ENCODE results near the gene PCBP4.

Gene PCBP4

DNA sequence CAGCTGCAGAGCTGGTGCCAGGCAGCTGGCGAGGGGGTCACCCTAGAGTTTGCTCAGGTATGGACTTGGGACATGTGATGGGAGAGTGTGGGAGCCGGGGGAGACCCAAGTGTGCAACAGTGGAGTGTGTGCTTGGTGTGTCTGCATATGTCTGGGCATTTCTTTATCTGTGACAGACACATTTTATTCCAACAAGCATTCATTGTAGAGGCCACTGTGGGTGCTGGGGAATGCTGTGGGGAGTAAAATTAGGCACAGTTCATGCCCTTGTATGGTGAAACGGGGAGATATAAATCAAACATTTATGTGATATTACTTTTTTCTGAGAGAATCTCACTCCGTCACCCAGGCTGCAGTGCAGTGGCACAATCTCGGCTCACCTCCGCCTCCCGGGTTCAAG is 20.3 kb upstream of the PCBP4 start:
- Mint-ChIP-seq H3K4me3 (no peak overlapping the region), H3K36me3 (ENCODE audit: insufficient read depth) (peaks cover 23% of the 10 kb centered on the region), H3K9me3 (no peaks in the 10 kb centered on the region), H3K27me3 (no peaks in the 10 kb centered on the region), H3K27ac (peak overlapping the region; percentile 5 to 78), H3K4me1 (ENCODE audit: low read depth in 2 of 2) (peaks cover 22% of the 10 kb centered on the region in 2 donors)
- DNase-seq: no peak
- no peak for ATAC-seq (replicated peaks)

DNA sequence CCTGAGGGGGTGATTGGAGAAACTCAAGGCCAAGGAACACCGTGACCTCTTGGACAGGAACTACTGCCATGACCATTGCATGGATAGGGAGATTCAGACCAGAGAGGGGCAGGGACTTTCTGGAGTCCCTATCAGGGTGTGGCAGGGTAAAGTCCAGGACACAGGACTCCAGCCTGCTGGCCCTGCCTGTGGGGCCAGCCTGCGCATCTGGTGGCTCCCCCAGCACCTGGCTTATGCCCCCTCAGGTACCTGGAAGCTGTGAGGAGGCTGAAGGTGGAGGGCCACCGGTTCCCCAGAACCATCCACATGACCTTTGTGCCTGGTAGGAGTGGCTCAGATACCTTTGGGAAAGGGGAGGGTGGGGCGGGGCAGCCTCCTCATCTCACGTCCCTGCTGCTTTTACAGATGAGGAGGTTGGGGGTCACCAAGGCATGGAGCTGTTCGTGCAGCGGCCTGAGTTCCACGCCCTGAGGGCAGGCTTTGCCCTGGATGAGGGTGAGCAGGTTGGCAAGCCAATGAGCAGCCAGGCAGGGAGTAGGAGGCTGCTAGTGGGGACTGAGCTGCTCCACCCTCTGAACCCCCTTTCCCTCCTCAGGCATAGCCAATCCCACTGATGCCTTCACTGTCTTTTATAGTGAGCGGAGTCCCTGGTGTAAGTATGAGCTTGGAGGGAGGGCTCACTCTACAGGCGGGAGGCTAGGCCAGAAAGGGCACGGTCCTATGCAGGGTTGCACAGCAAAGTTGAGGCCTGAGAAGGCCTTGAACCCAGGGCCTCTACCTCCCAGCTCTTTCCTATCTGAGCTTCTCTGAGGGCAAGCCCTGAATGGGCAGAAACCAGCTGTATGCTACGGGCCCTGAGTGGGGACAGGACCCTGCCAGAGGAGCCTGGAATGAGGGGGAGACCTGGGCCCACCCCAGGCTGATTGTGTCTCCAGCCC is 19.0 kb upstream of the PCBP4 start:
- Mint-ChIP-seq H3K4me1 (ENCODE audit: low read depth in 2 of 2) (peaks cover 23 to 25% of the 10 kb centered on the region in 2 donors), H3K4me3 (no peak overlapping the region), H3K36me3 (ENCODE audit: insufficient read depth) (peaks cover 24% of the 10 kb centered on the region), H3K9me3 (no peaks in the 10 kb centered on the region), H3K27me3 (no peaks in the 10 kb centered on the region), H3K27ac (peak overlapping the region; percentile 5 to 78)
- DNase-seq (no peak), ATAC-seq (replicated peaks) (no peak)

- Mint-ChIP-seq H3K4me3 (no peak overlapping the region), H3K4me1 (ENCODE audit: low read depth in 2 of 2) (peaks cover 28 to 30% of the 10 kb centered on the region in 2 donors), H3K36me3 (ENCODE audit: insufficient read depth) (peaks cover 21% of the 10 kb centered on the region), H3K27ac (peak overlapping the region; percentile 90 to 97), H3K27me3 (no peaks in the 10 kb centered on the region), H3K9me3 (no peaks in the 10 kb centered on the region)
- DNase-seq (no peak), ATAC-seq (replicated peaks) (no peak)
These were observed 17.8 kb upstream of the PCBP4 start for GRCh38 chr3:51985063-51985462.

DNA sequence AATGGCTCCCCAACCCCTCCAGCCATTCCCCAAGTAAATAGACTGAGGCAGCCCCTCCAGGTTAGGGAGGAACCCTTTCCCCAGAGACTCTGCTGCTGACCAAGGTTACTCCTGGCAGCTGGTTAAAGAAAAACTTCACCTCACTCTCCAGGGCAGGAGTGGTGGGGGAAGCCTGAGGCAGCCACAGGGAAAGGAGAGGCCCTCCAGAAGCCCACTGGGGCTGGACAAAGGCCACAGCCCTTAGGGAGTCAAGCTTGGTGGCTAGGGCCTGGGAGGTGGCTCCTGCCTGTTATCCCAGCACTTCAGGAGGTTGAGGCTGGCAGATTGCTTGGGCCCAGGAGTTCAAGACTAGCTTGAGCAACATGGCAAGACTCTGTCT is 17.0 kb upstream of the PCBP4 start:
- Mint-ChIP-seq H3K9me3 (no peaks in the 10 kb centered on the region), H3K4me3 (peak overlapping the region; percentile 92 to 95)
- ATAC-seq (replicated peaks): no peak

DNA sequence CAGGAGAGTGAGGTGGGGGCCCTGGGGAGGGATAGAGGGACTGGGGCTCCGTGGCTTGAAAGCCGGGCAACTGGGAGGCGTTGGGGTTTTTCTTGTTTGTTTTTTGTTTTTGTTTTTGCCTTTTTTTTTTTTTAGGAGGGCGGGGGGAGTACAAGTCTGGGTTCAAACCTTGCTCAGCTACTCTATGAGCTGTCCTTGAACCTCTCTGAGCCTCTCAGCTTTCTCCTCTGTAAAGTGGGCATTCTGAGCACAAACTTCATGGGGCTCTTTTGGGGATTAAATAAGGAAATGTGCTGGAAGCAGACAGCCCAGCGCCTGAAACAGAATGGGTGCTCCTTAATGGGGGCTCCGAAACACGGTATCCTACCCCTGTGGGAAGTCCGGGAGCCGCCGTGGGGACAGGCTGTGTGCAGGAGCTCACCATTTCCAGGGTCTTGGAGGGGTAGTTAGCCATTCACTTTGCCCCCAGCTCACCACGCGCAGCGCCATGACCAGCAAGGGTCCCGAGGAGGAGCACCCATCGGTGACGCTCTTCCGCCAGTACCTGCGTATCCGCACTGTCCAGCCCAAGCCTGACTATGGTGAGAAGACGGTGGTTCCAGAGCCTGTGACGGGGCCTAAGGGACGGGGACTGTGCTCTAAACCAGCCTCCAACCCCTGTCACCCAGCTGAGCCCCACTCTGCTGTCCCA is 16.5 kb upstream of the PCBP4 start:
- ATAC-seq (replicated peaks) (no peak), DNase-seq (no peak)
- peaks cover 25 to 27% of the 10 kb centered on the region in 2 donors for H3K4me1 Mint-ChIP-seq (ENCODE audit: low read depth in 2 of 2)
- peak overlapping the region; percentile 92 to 95 for H3K4me3 Mint-ChIP-seq
- H3K27me3 Mint-ChIP-seq: no peaks in the 10 kb centered on the region
- H3K36me3 Mint-ChIP-seq (ENCODE audit: insufficient read depth): peaks cover 21% of the 10 kb centered on the region
- peak overlapping the region; percentile 90 to 97 for H3K27ac Mint-ChIP-seq
- no peaks in the 10 kb centered on the region for H3K9me3 Mint-ChIP-seq

More for the DNA sequence above, 17.0 kb upstream of the PCBP4 start:
- Mint-ChIP-seq H3K27me3 (no peaks in the 10 kb centered on the region), H3K36me3 (ENCODE audit: insufficient read depth) (peaks cover 21% of the 10 kb centered on the region), H3K27ac (peak overlapping the region; percentile 90 to 97), H3K4me1 (ENCODE audit: low read depth in 2 of 2) (peaks cover 28 to 30% of the 10 kb centered on the region in 2 donors)
- no peak for DNase-seq

DNA sequence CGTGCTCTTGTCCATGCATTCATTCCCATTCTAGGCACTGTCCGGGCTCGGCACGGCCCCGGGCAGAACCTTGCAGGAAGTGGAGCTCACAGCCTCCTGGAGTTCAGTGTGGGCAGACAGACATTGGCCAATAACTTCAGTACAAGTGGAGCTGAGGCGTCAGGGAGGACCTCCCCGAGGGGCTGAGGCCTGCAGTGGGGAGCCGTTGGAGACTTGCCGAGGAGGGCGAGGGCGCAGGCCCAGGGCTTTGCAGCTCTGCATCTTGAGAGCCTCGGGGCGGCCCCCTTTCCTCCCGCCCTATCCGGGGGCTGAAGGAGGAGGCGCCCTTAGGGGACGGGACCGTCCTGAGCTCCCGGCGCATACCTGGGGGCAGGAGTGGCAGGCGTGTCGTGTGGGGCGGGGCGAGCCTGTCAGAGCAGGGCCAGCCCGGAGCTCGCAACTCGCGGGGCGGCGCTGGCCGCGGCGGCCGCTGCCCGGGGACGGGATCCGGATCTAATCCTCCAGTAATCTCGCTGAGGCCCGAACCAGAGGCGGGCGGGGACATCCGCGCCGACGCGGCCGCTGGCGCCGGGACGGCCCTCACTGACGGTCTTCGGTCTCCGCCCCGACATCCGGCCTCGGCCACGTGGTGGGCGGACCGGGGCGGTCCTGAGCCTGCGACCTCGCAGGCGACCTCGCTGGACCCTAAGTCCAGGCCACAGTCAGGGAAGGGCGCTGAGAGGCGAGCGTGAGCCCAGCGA is 15.8 kb upstream of the PCBP4 start, which contains the start of gene ACY1:
TSS of gene ACY1 (plus strand) at position 698 of the 740 bp plus-strand sequence. CDS start 530 bp downstream, outside the sequence.
- DNase-seq (peak; percentile 53 to 60 (median 57)), ATAC-seq (replicated peaks) (peak; percentile 81)
- Mint-ChIP-seq H3K4me3 (peak within 1 kb of the TSS; percentile 92 to 95), H3K27me3 (no peaks in the 10 kb centered on the region), H3K4me1 (ENCODE audit: low read depth in 2 of 2) (peaks cover 23 to 25% of the 10 kb centered on the region in 2 donors), H3K36me3 (ENCODE audit: insufficient read depth) (peaks cover 21% of the 10 kb centered on the region), H3K27ac (peak within 1 kb of the TSS; percentile 90 to 97), H3K9me3 (no peaks in the 10 kb centered on the region)

- Mint-ChIP-seq H3K27me3 (no peaks in the 10 kb centered on the region), H3K4me1 (ENCODE audit: low read depth in 2 of 2) (peaks cover 25 to 30% of the 10 kb centered on the region in 2 donors), H3K36me3 (ENCODE audit: insufficient read depth) (peaks cover 21% of the 10 kb centered on the region), H3K27ac (peak overlapping the region; percentile 90 to 97), H3K4me3 (peak overlapping the region; percentile 92 to 95), H3K9me3 (no peaks in the 10 kb centered on the region)
- DNase-seq (no peak), ATAC-seq (replicated peaks) (peak; percentile 33)
These were observed 15.1 kb upstream of the PCBP4 start for GRCh38 chr3:51982352-51982837.

GRCh38 chr3:51980253-51980652 is 13.0 kb upstream of the PCBP4 start:
- H3K4me3 Mint-ChIP-seq: no peak overlapping the region
- ATAC-seq (replicated peaks) (no peak), DNase-seq (no peak)
- H3K9me3 Mint-ChIP-seq: no peaks in the 10 kb centered on the region
- H3K4me1 Mint-ChIP-seq (ENCODE audit: low read depth in 2 of 2): peaks cover 37 to 43% of the 10 kb centered on the region in 2 donors
- H3K36me3 Mint-ChIP-seq (ENCODE audit: insufficient read depth): peaks cover 18% of the 10 kb centered on the region
- H3K27me3 Mint-ChIP-seq: no peaks in the 10 kb centered on the region
- H3K27ac Mint-ChIP-seq: no peak overlapping the region

DNA sequence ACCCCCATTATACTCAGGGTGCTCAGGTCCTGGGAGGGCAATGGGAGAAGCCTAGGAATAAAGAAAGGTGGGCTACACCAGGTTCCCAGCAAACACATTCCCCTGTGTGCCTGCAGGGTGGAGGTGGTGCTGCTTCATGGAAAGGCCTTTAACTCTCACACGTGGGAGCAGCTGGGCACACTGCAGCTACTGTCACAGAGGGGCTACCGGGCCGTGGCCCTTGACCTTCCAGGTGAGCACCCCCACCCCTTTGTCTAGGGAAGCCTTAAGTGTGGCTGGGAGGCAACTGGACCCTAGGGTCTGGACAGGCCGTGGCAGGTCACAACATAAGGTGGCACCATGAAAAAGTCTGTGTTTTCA is 10.9 kb upstream of the PCBP4 start:
- H3K4me3 Mint-ChIP-seq: no peak overlapping the region
- peaks cover 42 to 47% of the 10 kb centered on the region in 2 donors for H3K4me1 Mint-ChIP-seq (ENCODE audit: low read depth in 2 of 2)
- no peak for ATAC-seq (replicated peaks)
- H3K9me3 Mint-ChIP-seq: no peaks in the 10 kb centered on the region
- peak overlapping the region in 1 of 2 donors; percentile 41 for H3K27ac Mint-ChIP-seq
- no peaks in the 10 kb centered on the region for H3K27me3 Mint-ChIP-seq
- H3K36me3 Mint-ChIP-seq (ENCODE audit: insufficient read depth): peaks cover 26% of the 10 kb centered on the region
- no peak for DNase-seq

GRCh38 chr3:51977446-51978142 is 10.3 kb upstream of the PCBP4 start:
- DNase-seq (peak; percentile 31 to 35 (median 33)), ATAC-seq (replicated peaks) (peak; percentile 54)
- peak overlapping the region; percentile 41 to 75 for H3K27ac Mint-ChIP-seq
- peak overlapping the region; percentile 46 to 64 for H3K4me3 Mint-ChIP-seq
- peaks cover 20% of the 10 kb centered on the region for H3K36me3 Mint-ChIP-seq (ENCODE audit: insufficient read depth)
- H3K27me3 Mint-ChIP-seq: no peaks in the 10 kb centered on the region
- peaks cover 39 to 41% of the 10 kb centered on the region in 2 donors for H3K4me1 Mint-ChIP-seq (ENCODE audit: low read depth in 2 of 2)
- no peaks in the 10 kb centered on the region for H3K9me3 Mint-ChIP-seq

DNA sequence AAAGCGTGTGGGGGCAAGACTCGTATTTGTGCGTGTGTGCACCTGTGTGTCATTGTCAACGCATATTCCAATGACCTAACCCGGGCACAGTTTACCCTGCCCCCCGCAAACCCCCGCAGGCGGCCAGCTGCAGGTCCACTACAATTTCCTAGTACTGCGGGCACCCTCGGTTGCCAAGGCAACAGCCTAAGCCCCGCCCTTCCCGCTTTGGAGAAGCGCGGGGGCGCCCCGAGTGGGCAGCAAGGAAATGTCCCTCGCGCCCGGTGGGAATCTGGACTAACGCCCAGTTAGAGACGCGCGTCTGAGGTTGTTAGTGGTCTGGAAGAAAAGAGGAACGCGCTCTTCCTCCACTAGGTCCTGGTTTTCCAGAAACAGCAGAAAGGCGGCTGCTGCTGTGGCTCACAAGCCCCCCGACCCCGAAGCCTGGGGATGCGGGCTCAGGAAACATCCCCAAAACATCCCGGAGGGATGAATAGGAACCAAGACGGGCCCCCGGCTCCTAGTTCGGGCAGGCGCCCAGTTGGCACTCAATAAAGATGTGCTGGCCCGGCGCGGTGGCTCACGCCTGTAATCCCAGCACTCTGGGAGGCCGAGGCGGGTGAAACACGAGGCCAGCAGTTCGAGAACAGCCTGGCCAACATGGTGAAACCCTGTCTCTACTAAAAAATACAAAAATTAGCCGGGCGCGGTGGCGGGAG is 8.7 kb upstream of the PCBP4 start:
- Mint-ChIP-seq H3K27ac (peak overlapping the region; percentile 87 to 94), H3K4me1 (ENCODE audit: low read depth in 2 of 2) (peaks cover 31% of the 10 kb centered on the region in 2 donors), H3K27me3 (no peaks in the 10 kb centered on the region), H3K4me3 (peak overlapping the region; percentile 88 to 95), H3K36me3 (ENCODE audit: insufficient read depth) (peaks cover 12% of the 10 kb centered on the region), H3K9me3 (no peaks in the 10 kb centered on the region)
- ATAC-seq (replicated peaks) (no peak), DNase-seq (no peak)
